GM10248 (cell line): ENCODE measurements around the gene TMEM143.

ENCODE experiments used
- CTCF ChIA-PET: fragments of 300-600 bp; sonication (Branson Sonifier 250); formaldehyde crosslinking; extraction: SDS; loops from one replicate; lab custom pipeline; 2021; ENCODE audit warnings: antibody characterized with exemption; lab: Yijun Ruan, JAX
- POLR2A ChIA-PET: fragments of 350-650 bp; sonication (Branson Sonifier 250); formaldehyde crosslinking; extraction: SDS; loops from one replicate; lab custom pipeline; 2020; ENCODE audit warnings: antibody characterized with exemption; lab: Yijun Ruan, JAX
- DNase-seq: peaks from one replicate; pipeline ENCODE4 v3.0.0; 2012; ENCODE audit errors: extremely low spot score
- TF ChIP-seq, protein P1 (sequence below): IDR thresholded peaks from 2 replicates; pipeline ENCODE4 v1.5.1; 2012; ENCODE audit warnings: mild to moderate bottlenecking, low read depth; ENCODE audit errors: extremely low read depth, missing control alignments, control extremely low read depth

TMEM143 gene

DNA sequence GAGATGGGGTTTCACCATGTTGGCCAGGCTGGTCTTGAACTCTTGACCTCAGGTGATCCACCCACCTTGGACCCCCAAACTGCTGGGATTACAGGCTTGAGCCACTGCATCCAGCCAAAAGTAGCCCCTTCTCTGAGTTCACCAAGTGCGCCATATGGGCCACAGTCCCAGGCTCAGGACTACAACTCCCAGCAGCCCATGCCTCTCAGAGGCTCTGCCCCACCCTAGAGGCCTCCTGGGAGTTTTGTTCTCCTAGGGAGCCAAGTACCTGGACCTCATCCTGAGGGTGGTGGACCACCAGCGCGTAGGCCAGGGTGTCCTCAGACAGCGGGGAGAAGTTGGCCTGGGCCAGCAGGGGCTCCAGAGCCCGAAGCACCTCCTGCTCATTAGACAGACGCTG lies 18.8 kb downstream of the TMEM143 start:
- no peak for DNase-seq
- ChIA-PET POLR2A (no interaction called here), CTCF (interaction anchor here (1.1 to 1.5 kb wide), 2 partner anchors 14 to 24 kb away, joined by 3 to 4 read pairs; no protein-coding TSS in a partner anchor)
- TF ChIP-seq, protein P1, sequence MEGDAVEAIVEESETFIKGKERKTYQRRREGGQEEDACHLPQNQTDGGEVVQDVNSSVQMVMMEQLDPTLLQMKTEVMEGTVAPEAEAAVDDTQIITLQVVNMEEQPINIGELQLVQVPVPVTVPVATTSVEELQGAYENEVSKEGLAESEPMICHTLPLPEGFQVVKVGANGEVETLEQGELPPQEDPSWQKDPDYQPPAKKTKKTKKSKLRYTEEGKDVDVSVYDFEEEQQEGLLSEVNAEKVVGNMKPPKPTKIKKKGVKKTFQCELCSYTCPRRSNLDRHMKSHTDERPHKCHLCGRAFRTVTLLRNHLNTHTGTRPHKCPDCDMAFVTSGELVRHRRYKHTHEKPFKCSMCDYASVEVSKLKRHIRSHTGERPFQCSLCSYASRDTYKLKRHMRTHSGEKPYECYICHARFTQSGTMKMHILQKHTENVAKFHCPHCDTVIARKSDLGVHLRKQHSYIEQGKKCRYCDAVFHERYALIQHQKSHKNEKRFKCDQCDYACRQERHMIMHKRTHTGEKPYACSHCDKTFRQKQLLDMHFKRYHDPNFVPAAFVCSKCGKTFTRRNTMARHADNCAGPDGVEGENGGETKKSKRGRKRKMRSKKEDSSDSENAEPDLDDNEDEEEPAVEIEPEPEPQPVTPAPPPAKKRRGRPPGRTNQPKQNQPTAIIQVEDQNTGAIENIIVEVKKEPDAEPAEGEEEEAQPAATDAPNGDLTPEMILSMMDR = no peak

DNA sequence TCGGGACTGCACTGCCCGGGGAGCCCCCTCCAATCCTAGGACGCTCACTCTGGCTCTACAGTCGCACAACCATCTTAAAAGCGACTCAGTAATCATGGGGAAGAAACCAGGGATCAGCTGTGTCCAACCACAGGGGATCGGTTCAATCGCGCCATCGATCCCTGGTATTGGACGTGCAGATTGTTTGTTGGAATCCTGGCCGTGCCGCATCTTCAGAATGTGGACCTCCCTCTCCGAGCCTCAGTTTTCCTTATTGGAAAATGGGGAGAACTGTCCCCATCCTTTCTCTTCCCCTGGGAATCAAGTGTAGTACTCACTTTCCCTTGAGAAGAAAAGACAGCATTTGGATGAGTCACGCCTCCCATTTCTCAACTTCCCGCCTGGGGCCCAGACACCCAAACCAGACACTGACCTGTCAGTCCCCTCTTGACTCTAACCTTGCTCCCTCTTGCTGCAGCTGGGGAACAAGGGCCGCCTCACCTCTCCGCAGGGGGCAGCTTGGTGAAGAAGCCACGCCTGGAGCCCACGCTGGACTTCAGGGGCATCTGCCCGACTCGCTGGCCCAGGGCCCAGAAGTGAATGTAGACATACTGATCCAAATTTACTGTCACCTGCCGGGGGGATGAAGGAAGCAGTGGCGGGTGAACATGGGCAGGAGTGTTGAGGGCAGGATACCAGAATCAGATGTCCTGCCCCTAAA lies 20.7 kb downstream of the TMEM143 start:
- POLR2A ChIA-PET = no interaction called here
- CTCF ChIA-PET = interaction anchor here (1.5 kb wide), 1 partner anchor 22 kb away, joined by 4 read pairs; no protein-coding TSS in a partner anchor
- TF ChIP-seq, protein P1 = no peak
- no peak for DNase-seq

DNA sequence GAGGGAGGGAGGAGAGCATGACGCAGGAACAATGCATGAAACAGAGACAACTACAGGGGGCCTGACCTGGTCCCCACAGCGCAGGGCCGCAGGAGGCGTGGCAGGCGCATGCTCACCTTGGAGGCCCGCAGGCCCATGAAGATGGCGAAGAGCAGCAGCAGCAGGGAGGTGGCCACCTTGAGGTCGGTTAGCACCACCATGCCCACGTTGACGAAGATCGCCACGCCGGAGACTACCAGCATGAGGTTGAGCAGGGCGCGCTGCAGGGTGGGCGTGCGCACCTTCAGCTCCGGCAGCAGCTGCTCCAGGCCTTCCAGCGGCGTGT lies 21.4 kb downstream of the TMEM143 start:
- TF ChIP-seq, protein P1 = no peak
- DNase-seq = no peak
- CTCF ChIA-PET = no interaction called here
- POLR2A ChIA-PET = no interaction called here

DNA sequence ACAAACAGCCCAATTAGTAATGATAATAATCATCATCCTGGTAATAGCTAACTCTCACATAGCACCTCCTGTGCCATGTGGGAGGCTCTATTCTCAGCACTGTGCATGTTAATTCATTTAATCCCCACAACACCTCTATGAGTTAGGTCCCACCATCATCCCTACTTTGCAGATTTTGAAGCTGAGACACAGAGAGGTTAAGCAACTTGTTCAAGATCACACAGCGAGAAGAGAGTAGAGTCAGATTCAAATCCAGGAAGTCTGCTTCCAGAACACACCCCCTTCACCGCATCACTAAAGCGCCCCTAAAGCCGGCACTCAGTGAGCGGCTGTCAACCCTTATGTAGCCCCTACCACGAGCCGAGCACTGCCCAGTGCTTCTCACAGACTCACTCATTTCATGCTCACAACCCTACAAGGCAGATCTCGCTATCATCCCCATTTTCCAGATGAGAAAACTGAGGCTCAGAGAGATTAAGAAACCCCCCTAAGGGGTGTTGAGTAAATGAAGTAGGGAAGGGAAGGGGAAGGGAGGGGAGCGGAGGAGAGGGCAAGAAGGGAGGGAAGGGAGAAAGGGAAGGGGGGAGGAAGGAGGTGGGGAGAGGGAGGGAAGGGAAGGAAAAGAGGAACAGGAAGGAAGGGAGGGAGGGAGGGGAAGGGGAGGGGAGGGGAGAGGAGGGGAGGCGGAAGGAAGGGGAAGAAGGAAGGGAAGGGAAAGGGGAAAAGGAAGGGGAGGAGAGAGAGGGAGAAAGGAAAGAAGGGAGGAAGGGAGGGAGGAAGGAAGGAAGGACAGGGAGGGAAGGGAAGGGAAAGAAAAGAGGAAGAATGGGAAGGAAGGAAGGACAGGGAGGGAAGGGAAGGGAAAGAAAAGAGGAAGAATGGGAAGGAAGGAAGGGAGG lies 22.0 kb downstream of the TMEM143 start:
- ChIA-PET POLR2A (no interaction called here), CTCF (interaction anchor here (0.7 to 3.2 kb wide), 5 partner anchors 8 to 246 kb away, joined by 3 to 9 read pairs (median 4); no protein-coding TSS in a partner anchor)
- TF ChIP-seq, protein P1 = no peak
- DNase-seq = no peak

DNA sequence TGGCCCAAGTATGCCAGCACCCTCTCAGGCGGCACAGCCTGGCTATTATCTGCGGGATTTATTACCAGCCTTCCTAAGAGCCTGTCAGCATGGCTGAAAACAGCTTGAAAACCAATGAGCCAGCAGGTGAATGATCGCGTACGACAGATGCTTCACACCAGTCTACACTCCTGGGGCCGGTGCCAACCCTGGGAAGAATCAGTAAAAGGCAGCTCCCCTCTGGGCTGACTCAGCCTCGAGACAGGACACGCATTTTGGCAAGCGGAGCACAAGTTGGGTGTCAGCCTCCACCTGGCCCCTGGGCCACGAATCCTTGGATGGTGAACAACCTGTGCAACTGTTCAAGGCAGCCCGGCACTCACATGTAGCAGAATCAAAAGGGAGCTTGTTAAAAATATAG lies 22.7 kb downstream of the TMEM143 start:
- DNase-seq = no peak
- CTCF ChIA-PET = interaction anchor here (0.7 to 3.2 kb wide), 8 partner anchors 8 to 247 kb away, joined by 3 to 9 read pairs (median 4); no protein-coding TSS in a partner anchor
- POLR2A ChIA-PET = no interaction called here
- TF ChIP-seq, protein P1 = no peak

DNA sequence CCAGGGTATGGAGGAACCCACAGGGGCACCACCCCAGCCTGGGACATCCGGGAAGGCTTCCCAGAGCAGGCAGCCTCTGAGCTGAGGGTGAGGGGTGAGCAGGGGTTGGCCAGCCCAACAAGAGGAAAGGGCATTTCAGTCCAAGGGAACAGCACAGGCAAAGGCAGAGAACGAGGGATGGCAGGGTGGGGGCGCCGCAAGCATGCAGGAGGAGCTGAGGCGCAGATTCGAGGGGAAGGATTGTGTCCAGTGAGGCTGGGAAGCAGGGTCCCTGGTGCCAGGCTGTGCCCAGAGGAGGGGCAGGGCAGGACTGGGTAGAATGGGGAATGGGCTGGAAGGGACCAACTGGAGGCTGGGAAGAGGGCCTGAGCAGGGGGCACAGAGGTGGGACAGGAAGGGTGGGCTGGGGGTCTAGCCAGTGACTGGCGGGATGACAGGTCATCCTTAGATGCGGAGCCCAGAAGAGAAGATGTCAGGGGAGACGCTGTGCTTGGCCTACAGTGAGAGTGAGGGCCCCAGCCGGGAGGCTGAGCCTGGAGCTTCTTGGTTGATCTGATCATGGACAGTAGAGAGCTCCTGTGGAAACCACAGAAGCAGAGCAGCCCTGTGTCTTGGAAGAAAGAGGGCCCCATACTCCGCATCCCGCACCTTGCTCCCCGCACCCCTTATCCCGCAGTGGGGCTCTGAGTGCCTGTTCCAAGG lies 24.8 kb downstream of the TMEM143 start:
- CTCF ChIA-PET = interaction anchor here (1.2 to 3.2 kb wide), 6 partner anchors 12 to 246 kb away, joined by 3 to 9 read pairs (median 6); partner anchors contain the start of genes SYNGR4 and TMEM143
- POLR2A ChIA-PET = interaction anchor here (0.6 kb wide), 1 partner anchor 242 kb away, joined by 10 read pairs; no protein-coding TSS in a partner anchor
- no peak for DNase-seq
- TF ChIP-seq, protein P1 = no peak
